ENCODE measurements around the gene KRT37.

- TF ChIP-seq, protein P1, sequence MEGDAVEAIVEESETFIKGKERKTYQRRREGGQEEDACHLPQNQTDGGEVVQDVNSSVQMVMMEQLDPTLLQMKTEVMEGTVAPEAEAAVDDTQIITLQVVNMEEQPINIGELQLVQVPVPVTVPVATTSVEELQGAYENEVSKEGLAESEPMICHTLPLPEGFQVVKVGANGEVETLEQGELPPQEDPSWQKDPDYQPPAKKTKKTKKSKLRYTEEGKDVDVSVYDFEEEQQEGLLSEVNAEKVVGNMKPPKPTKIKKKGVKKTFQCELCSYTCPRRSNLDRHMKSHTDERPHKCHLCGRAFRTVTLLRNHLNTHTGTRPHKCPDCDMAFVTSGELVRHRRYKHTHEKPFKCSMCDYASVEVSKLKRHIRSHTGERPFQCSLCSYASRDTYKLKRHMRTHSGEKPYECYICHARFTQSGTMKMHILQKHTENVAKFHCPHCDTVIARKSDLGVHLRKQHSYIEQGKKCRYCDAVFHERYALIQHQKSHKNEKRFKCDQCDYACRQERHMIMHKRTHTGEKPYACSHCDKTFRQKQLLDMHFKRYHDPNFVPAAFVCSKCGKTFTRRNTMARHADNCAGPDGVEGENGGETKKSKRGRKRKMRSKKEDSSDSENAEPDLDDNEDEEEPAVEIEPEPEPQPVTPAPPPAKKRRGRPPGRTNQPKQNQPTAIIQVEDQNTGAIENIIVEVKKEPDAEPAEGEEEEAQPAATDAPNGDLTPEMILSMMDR (IDR thresholded peaks at IDR 0.05; ENCODE audit: low read depth, low read length), result no peak
- no peak for TF ChIP-seq EZH2phosphoT487 (IDR thresholded peaks at IDR 0.05; ENCODE audit: low read depth)
Measured at GRCh38 chr17:41406205-41406604, 18.2 kb downstream of the KRT37 start.

All from OCI-LY3 (cell line).